KG1 (cell line): Measurements from ENCODE around the gene ZIC2.

Source experiments
- DNase-seq: peaks from one replicate; lab custom pipeline; 2025; lab: John Stamatoyannopoulos, UW

The ZIC2 gene

GRCh38 chr13:99986741-99987140 is 5.2 kb downstream of the ZIC2 start:
- no peak for DNase-seq

GRCh38 chr13:99987154-99988019 is 5.8 kb downstream of the ZIC2 start:
- no peak for DNase-seq

- no peak for DNase-seq
These were observed 7.1 kb downstream of the ZIC2 start for GRCh38 chr13:99988529-99989275.

- DNase-seq = no peak
These were observed 7.9 kb downstream of the ZIC2 start for GRCh38 chr13:99989276-99990125.

- DNase-seq = no peak
These were observed 8.8 kb downstream of the ZIC2 start for GRCh38 chr13:99990126-99990977.

- DNase-seq = no peak
These were observed 9.6 kb downstream of the ZIC2 start for GRCh38 chr13:99991013-99991827.

GRCh38 chr13:99991828-99992775 is 10.5 kb downstream of the ZIC2 start:
- no peak for DNase-seq

GRCh38 chr13:99992949-99993351 is 11.4 kb downstream of the ZIC2 start:
- no peak for DNase-seq

- no peak for DNase-seq
These were observed 12.4 kb downstream of the ZIC2 start for GRCh38 chr13:99993660-99994637.

- no peak for DNase-seq
These were observed 13.0 kb downstream of the ZIC2 start for GRCh38 chr13:99994638-99995020.

GRCh38 chr13:99995104-99995588 is 13.6 kb downstream of the ZIC2 start:
- DNase-seq = peak; percentile 72

GRCh38 chr13:99995589-99996380 is 14.2 kb downstream of the ZIC2 start:
- no peak for DNase-seq

GRCh38 chr13:99996381-99996973 is 14.9 kb downstream of the ZIC2 start:
- DNase-seq = no peak

- no peak for DNase-seq
These were observed 16.2 kb downstream of the ZIC2 start for GRCh38 chr13:99997702-99998214.

- no peak for DNase-seq
These were observed 16.7 kb downstream of the ZIC2 start for GRCh38 chr13:99998261-99998660.

GRCh38 chr13:100014621-100015020 is 33.0 kb downstream of the ZIC2 start:
- DNase-seq = no peak
